ENCODE data around the gene RETREG1. TPM values are rescaled to one million over a fixed set of nuclear protein-coding genes. Genes with fewer than 3 reads are reported as not detected.
"Not testable (repeated sequence)": the region's sequence is repeated elsewhere in the genome, so short reads cannot be mapped to it uniquely, and the experiment has no call there.

RETREG1 gene
- polyA plus RNA-seq, 4 donors: 31.8 to 48.7 (median 42.0) TPM

- no peak for DNase-seq (ENCODE audit: low read depth in 4 of 4, low spot score in 2 of 4)
These were observed 116.8 kb downstream of the RETREG1 start for GRCh38 chr5:16500024-16500423.

- no peak for DNase-seq (ENCODE audit: low read depth in 4 of 4, low spot score in 2 of 4)
These were observed 119.3 kb downstream of the RETREG1 start for GRCh38 chr5:16497546-16497945.

GRCh38 chr5:16493261-16493660 lies 123.5 kb downstream of the RETREG1 start:
- no peak for DNase-seq (ENCODE audit: low read depth in 4 of 4, low spot score in 2 of 4)

- no peak for DNase-seq (ENCODE audit: low read depth in 4 of 4, low spot score in 2 of 4)
These were observed 124.2 kb downstream of the RETREG1 start for GRCh38 chr5:16492398-16493140.

- no peak for DNase-seq (ENCODE audit: low read depth in 4 of 4, low spot score in 2 of 4)
These were observed 125.9 kb downstream of the RETREG1 start for GRCh38 chr5:16490911-16491310.

GRCh38 chr5:16489322-16489791 lies 127.4 kb downstream of the RETREG1 start:
- DNase-seq (ENCODE audit: low read depth in 4 of 4, low spot score in 2 of 4): peak in 2 of 4 donors; percentile 19 to 43

DNA sequence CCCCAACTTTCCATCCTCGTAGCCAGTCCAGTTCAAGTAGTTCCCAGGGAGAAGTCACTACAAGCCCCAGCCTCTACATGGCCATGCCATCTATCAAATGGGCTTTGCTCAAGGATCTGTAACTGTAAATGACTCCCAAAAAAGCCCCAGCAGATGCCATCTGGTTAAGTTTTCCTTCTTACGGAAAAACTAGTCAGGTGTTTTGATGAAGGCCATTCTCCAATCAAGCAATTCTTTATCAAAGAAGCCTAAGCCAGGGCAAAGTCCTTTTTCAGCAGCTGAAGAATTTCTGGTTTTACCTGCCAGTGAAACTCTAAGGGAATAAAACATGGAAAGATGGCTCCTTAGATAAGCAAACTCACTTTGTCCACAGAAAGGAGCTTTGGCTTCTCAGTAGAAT lies 129.3 kb downstream of the RETREG1 start:
- DNase-seq (ENCODE audit: low read depth in 4 of 4, low spot score in 2 of 4): no peak

DNA sequence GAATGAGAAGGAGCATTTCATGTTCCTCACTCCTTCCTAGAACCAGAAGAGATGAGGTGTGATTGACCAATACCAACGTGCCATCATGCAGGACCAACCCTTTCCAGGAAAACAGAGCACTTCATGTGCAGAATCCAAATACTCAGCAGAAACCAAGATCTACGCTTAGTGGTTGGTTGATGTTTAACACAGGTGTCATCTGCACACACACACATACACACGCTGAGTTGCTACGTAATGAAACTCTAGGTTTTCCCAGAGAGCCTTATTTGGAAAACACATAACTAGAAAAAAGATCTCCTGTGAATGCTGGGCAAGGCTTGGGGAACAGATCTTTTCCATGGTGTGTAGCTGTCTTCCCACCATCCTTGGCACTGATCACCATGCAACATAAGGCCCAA lies 130.1 kb downstream of the RETREG1 start:
- no peak for DNase-seq (ENCODE audit: low read depth in 4 of 4, low spot score in 2 of 4)

DNA sequence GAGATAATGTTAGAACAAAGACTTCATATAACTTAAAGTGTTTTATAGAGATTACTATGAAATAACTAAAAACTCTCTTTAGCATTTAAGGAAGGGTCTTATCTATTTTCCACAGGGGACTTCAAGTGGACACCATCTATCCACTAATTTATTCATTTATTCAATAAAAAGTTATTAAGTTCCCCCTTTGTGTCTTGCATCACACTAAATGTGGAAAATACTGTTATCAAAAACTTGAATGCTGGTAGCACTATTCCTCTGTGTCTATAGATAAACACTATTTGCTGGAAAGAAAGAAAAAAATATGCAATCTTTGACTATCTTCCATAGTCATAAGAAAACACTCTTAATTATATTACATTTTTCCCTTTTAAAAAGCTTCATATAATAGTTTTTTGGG lies 131.1 kb downstream of the RETREG1 start:
- DNase-seq (ENCODE audit: low read depth in 4 of 4, low spot score in 2 of 4): no peak

DNA sequence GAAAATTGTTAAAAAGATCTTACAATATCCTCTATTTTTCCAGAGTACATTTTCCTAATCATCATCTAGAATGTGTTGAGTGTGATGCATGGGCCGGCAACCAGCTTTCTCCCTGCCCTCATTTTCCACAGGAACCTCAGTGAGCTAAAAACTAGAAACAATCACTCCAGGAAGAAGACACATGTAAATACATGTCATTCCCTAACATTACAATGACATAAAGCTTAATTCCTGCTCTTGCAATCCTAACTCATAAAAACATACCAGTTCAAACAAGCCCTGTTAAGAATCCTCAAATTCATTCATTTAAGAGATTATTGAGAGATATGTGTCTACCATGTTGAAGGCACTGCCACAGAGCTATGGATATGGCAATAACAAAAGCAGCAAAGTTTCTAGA lies 132.7 kb downstream of the RETREG1 start:
- DNase-seq (ENCODE audit: low read depth in 4 of 4, low spot score in 2 of 4): no peak

DNA sequence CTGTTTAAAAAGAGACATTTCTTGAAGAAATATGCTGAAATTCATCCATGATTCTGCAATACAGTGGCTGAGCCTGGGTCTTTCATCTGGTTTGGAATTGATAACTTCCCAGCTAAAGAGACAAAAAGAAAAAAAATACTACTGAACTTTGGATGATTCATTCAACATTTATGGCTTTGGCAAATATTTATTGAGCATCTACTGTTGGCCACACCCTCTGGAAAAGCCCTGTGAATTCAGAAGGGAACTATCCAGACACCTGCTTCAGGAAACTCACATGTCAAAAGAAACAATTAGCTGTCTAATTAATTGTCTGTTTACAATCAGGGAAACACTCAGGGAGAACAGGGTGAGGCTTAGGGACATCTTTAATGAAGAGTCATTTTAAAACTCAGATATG lies 133.4 kb downstream of the RETREG1 start:
- no peak for DNase-seq (ENCODE audit: low read depth in 4 of 4, low spot score in 2 of 4)

- no peak for DNase-seq (ENCODE audit: low read depth in 4 of 4, low spot score in 2 of 4)
These were observed 133.9 kb downstream of the RETREG1 start for GRCh38 chr5:16482891-16483290.

DNA sequence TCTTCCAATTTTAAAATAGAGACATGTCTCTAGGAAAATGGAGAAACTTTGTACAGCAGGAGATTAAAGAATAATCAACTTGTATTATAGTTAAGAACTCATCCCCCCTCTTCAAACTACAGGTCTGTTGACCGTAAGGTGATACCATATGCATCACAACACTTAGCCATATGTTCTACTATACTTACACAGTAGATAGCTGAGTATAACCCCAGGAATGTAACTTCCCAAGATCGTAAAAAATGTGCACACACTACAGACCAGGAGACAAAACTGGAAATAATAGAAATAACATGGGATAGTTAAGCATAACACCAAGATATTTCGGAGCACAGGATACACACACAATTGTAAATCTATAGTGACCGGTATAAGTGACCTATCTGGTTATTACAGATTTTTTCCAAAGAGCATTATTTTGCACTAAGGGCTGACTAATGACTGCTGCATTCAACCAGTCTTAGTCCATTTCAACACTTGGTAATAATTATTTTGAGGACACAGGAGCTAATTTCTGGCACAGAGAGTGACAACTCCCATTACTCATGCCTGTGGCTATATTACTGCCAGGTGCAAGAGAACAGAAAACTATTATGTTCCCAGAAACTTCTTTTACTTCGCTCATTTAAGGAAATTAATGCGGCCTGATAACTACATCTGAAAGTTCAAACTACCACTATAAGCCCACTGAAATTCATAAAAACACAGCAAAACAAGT lies 135.8 kb downstream of the RETREG1 start:
- DNase-seq (ENCODE audit: low read depth in 4 of 4, low spot score in 2 of 4): no peak

- no peak for DNase-seq (ENCODE audit: low read depth in 4 of 4, low spot score in 2 of 4)
These were observed 136.7 kb downstream of the RETREG1 start for GRCh38 chr5:16480144-16480543.

DNA sequence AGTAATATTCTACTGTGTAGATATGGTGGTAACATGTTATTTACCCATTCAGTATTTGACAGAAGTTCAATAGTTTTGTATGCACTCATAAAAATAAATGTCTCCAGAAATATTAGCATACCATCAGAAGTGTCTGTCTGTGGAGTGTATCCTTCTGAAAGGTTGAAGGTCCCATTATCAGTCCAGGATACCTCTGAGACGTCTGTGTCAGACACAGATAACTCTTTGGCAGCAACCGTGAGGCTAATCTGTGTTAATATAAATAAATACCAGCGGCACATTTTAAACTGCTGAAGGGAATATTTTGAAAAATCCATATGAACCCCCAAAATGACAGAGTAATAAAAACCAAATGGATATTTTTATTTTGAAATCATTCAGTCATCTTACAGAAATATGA lies 139.3 kb downstream of the RETREG1 start:
- DNase-seq (ENCODE audit: low read depth in 4 of 4, low spot score in 2 of 4): no peak

DNA sequence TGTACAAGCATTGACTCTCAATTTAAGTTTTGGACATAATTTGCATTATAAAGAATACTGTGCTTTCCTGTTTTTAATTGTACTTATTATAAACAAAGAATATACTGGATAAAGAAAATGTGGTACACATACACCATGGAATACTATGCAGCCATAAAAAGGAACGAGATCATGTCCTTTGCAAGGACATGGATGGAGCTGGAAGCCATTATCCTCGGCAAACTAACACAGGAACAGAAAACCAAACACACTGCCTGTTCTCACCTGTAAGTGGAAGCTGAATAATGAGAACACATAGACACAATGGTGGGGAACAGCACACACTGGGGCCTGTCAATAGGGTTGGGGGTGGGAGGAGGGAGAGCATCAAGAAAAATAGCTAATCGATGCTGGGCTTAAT lies 140.4 kb downstream of the RETREG1 start:
- DNase-seq (ENCODE audit: low read depth in 4 of 4, low spot score in 2 of 4): not testable (repeated sequence)

- no peak for DNase-seq (ENCODE audit: low read depth in 4 of 4, low spot score in 2 of 4)
These were observed 145.4 kb downstream of the RETREG1 start for GRCh38 chr5:16471387-16471786.

- no peak for DNase-seq (ENCODE audit: low read depth in 4 of 4, low spot score in 2 of 4)
These were observed 149.2 kb downstream of the RETREG1 start for GRCh38 chr5:16467363-16468219.

GRCh38 chr5:16465544-16466432 lies 151.0 kb downstream of the RETREG1 start, which contains the start of gene ZNF622:
TSS of gene ZNF622 (minus strand) at chr5:16465800. CDS start at chr5:16465665, 135 bp downstream.
- DNase-seq (ENCODE audit: low read depth in 4 of 4, low spot score in 2 of 4): peak; percentile 70 to 89 (median 77)

Data from left renal cortex interstitium (tissue), 4 donors.